ENCODE results near the gene ZGPAT.

ZGPAT gene

DNA sequence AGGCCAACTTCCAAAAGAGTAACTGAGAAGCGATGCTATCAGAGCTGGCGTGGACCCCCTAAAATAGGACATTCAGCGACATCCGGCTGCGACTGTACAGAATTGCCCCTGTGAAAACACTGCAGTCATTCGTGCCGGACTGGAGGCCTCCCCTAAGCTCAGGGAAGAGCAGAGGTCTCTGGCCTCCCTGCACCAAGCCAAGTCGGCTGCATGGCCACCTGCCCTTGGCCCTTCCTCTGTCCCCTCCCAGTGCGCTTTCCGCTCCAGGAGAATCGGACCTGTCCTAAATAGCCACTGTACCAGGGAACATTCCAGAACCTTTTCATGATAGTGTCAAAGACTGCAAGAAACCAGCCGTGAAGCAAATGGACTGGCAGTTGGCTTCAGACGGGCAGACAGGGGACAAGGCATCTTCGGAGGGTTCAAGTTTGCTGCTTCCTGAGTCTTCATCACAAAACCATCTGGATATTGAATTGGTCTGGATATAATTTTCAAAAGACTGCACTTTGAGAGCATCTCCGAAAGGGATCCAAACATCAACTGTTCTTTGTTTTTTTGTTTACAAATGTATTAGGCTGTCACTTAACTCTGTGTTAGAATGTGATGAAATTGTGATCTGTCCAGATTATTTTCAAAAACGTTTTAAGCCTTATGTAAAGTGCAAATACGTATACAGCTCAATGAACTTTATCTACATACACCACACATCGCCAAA, 48.3 kb downstream of the ZGPAT start:
- no peak overlapping the region for H3K4me3 ChIP-seq (ENCODE audit: low read depth in 1 of 2, low read length in 2 of 2)
- H3K36me3 ChIP-seq (ENCODE audit: insufficient read depth, low read length), result no peaks in the 10 kb centered on the region
- H3K4me1 ChIP-seq (ENCODE audit: insufficient read depth, low read length), result no peaks in the 10 kb centered on the region
- no peak overlapping the region for H3K27ac ChIP-seq (ENCODE audit: low read depth, low read length)
- H3K9me3 ChIP-seq (ENCODE audit: low read length), result no peaks in the 10 kb centered on the region
- H3K9ac ChIP-seq (ENCODE audit: low read length), result no peak overlapping the region
- H3K27me3 ChIP-seq (ENCODE audit: control insufficient read depth in 1 of 2, insufficient read depth in 2 of 2, low read length in 2 of 2), result no peaks in the 10 kb centered on the region

DNA sequence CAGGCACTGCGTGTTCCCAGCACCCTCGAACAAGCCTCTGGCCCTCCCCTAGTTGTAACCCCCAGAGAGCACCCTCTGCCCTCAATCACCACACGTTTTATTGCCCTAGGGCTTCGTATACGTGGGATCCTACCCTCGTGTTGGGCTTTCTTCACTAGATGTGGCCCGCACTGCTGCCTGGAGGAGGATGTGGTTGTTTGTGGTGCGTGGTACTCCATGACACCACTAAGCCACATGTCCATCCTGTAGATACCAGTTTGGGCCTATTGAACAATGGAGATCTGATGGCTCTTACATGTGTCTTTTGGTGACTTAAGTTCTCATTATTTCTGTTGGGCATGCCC, 48.8 kb downstream of the ZGPAT start:
- no peak overlapping the region for H3K27ac ChIP-seq (ENCODE audit: low read depth, low read length)
- no peaks in the 10 kb centered on the region for H3K9me3 ChIP-seq (ENCODE audit: low read length)
- H3K4me1 ChIP-seq (ENCODE audit: insufficient read depth, low read length), result no peaks in the 10 kb centered on the region
- no peaks in the 10 kb centered on the region for H3K36me3 ChIP-seq (ENCODE audit: insufficient read depth, low read length)
- no peak overlapping the region for H3K4me3 ChIP-seq (ENCODE audit: low read depth in 1 of 2, low read length in 2 of 2)
- no peak overlapping the region for H3K9ac ChIP-seq (ENCODE audit: low read length)
- H3K27me3 ChIP-seq (ENCODE audit: control insufficient read depth in 1 of 2, insufficient read depth in 2 of 2, low read length in 2 of 2), result no peaks in the 10 kb centered on the region

DNA sequence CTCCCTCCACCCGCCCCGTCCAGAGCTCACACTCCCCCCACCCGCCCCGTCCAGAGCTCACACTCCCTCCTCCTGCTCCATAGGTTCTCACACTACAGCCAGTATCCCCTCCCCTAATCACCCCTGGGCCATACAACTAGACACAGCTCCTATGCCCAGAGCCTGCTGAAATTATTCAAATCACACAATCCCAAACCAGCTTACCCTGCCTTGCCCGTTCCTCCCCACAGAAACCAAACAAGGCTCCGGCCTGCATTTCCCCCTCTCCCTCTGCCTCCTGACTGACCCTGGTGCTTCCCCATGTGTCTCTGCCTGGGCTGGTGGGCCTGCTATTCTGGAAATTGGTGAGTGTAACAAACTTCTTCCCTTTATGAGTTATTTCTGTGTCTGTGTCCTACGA, 50.3 kb downstream of the ZGPAT start:
- Histone ChIP-seq H3K4me3 (ENCODE audit: low read depth in 1 of 2, low read length in 2 of 2) (no peak overlapping the region), H3K9me3 (ENCODE audit: low read length) (no peaks in the 10 kb centered on the region), H3K36me3 (ENCODE audit: insufficient read depth, low read length) (no peaks in the 10 kb centered on the region), H3K9ac (ENCODE audit: low read length) (no peak overlapping the region), H3K4me1 (ENCODE audit: insufficient read depth, low read length) (no peaks in the 10 kb centered on the region), H3K27ac (ENCODE audit: low read depth, low read length) (no peak overlapping the region), H3K27me3 (ENCODE audit: control insufficient read depth in 1 of 2, insufficient read depth in 2 of 2, low read length in 2 of 2) (no peaks in the 10 kb centered on the region)

DNA sequence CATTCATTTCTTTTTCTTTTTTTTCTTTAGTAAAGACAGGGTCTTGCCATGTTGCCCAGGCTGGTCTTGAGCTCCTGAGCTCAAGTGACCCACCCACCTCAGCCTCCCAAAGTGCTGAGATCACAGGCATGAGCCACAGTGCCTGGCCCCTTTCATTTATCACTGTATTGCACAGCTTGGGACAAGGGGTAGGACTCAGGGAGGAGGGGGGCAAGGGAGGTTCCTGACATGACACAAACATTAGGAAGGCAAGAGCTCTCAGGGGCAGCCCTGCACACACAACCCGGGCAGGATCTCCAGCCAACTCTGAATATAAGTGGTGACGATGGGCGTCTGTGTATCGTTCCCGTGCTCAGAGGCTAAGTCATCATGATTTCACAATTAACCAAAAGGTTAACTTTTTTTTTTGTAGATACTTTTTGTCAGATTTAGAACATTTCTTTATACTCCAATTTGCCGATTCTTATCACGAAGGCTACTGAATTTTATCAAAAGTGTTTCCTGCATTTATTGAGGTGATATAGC, 51.6 kb downstream of the ZGPAT start:
- Histone ChIP-seq H3K36me3 (ENCODE audit: insufficient read depth, low read length) (no peaks in the 10 kb centered on the region), H3K27me3 (ENCODE audit: control insufficient read depth in 1 of 2, insufficient read depth in 2 of 2, low read length in 2 of 2) (no peaks in the 10 kb centered on the region), H3K27ac (ENCODE audit: low read depth, low read length) (no peak overlapping the region), H3K4me1 (ENCODE audit: insufficient read depth, low read length) (no peaks in the 10 kb centered on the region), H3K9ac (ENCODE audit: low read length) (no peak overlapping the region), H3K4me3 (ENCODE audit: low read depth in 1 of 2, low read length in 2 of 2) (no peak overlapping the region), H3K9me3 (ENCODE audit: low read length) (no peaks in the 10 kb centered on the region)

DNA sequence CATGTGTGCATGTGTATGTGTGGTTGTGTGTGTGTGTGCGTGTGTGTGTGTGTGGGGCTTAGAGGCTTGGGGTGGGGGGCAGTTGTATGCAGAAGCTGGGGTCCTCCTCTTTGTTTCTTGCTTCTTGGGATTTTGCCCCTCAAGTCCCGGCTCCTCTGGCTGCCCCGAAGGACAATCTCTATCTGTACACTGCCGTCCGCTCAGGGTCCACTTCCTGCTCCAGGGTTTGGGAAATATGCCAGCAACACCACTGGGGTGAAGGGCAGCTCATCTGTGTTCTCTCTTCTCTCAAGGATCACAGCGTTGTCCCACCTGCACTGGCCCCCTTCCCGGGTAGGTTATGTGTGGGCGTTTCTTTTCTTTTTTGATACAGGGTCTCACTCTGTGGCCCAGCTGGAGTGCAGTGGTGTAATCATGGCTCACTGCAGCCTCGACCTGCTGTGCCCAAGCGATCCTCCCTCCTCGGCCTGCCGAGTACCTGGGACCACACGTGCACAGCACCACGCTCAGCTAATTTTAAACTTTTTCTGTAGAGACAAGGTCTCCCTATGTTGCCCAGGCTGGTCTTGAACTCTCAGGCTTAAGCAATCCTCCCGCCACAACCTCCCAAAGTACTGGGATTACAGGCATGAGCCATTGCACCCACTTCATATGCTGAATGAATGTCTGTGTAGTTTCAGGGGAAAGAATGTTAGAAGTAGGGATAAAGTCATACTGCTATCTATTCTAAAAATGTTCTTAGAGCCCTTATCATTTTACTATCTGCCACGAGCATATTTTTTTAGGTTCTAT, 57.4 kb downstream of the ZGPAT start:
- no peaks in the 10 kb centered on the region for H3K27me3 ChIP-seq (ENCODE audit: control insufficient read depth in 1 of 2, insufficient read depth in 2 of 2, low read length in 2 of 2)
- H3K9me3 ChIP-seq (ENCODE audit: low read length), result no peaks in the 10 kb centered on the region
- H3K9ac ChIP-seq (ENCODE audit: low read length), result no peak overlapping the region
- no peak overlapping the region for H3K4me3 ChIP-seq (ENCODE audit: low read depth in 1 of 2, low read length in 2 of 2)
- H3K27ac ChIP-seq (ENCODE audit: low read depth, low read length), result no peak overlapping the region
- peaks cover 6% of the 10 kb centered on the region for H3K36me3 ChIP-seq (ENCODE audit: insufficient read depth, low read length)
- H3K4me1 ChIP-seq (ENCODE audit: insufficient read depth, low read length), result no peaks in the 10 kb centered on the region

DNA sequence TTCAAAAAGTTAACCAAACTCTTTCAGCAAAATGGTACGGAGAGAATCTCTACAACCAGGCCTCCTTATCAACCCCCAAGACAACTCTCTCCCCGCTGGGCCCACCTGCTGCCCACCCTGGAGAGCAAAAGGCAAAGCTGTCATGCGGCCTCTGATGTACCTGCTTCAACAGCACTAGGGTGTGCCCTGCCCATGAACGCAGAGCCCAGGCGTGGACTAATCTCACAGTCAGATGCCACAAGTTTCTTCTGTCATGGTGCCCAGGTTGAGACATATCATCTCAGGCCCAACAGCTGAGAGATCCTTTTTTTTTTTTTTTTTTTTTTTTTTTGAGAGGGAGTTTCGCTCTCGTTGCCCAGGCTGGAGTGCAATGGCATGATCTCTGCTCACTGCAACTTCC, 58.1 kb downstream of the ZGPAT start:
- no peak overlapping the region for H3K9ac ChIP-seq (ENCODE audit: low read length)
- no peak overlapping the region for H3K27ac ChIP-seq (ENCODE audit: low read depth, low read length)
- H3K27me3 ChIP-seq (ENCODE audit: control insufficient read depth in 1 of 2, insufficient read depth in 2 of 2, low read length in 2 of 2), result no peaks in the 10 kb centered on the region
- no peaks in the 10 kb centered on the region for H3K4me1 ChIP-seq (ENCODE audit: insufficient read depth, low read length)
- peaks cover 6% of the 10 kb centered on the region for H3K36me3 ChIP-seq (ENCODE audit: insufficient read depth, low read length)
- no peaks in the 10 kb centered on the region for H3K9me3 ChIP-seq (ENCODE audit: low read length)
- no peak overlapping the region for H3K4me3 ChIP-seq (ENCODE audit: low read depth in 1 of 2, low read length in 2 of 2)

DNA sequence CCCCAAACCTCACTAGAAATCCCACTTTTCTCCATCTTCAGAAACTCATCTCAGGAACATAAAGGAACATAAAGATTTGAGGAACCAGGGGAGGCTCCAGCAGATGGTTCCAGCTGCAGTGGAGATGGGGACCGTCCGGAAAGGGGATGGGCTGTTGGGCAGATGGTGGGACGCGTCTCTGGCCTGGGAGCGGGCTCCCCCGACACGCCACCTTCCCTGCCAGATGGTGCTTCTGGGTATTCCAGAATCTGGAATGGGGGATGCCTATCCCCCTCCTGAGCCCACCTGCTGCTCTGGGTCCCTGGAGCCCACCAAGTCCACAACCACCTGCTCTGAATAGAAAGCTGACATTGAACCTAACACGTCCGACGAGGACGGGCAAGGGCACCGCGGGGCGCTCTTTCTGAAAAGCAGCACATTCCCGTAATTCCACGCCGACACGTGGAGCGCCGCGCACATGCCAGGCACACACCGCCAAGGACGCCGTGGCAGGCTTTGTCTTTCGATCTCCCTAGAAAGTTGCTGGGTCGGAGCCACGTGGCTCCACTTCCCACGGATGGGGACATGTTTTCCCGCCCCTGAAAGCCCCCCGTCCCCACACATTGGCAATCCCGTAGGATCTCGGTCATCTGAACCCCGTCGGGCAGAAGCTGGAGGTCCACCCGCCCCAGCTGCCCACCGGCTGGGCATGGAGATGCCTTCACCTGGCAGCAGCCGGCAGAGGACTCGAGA, 59.0 kb downstream of the ZGPAT start:
- H3K36me3 ChIP-seq (ENCODE audit: insufficient read depth, low read length), result peaks cover 6% of the 10 kb centered on the region
- H3K9ac ChIP-seq (ENCODE audit: low read length), result no peak overlapping the region
- H3K4me3 ChIP-seq (ENCODE audit: low read depth in 1 of 2, low read length in 2 of 2), result no peak overlapping the region
- H3K27ac ChIP-seq (ENCODE audit: low read depth, low read length), result no peak overlapping the region
- no peaks in the 10 kb centered on the region for H3K27me3 ChIP-seq (ENCODE audit: control insufficient read depth in 1 of 2, insufficient read depth in 2 of 2, low read length in 2 of 2)
- no peaks in the 10 kb centered on the region for H3K9me3 ChIP-seq (ENCODE audit: low read length)
- no peaks in the 10 kb centered on the region for H3K4me1 ChIP-seq (ENCODE audit: insufficient read depth, low read length)

DNA sequence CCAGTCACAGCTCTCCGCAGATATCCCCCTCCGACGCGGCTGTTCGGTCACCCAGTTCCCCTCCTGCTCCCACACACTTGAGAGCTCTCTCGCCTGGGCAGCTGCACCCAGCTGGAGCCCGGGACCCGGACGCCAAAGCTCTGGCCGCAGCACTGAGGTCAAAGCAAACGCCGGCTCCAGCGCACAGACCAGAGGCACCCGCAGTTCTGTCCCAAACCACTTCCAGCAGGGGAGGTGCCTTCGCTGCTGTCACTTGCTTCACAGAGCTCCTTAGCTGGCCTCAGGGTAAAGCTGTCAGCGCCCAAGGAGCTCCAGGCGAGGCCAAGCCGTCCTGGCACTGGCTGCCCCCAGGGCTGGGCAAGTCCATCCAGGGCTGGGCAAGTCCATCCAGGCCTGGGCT, 59.6 kb downstream of the ZGPAT start:
- Histone ChIP-seq H3K4me1 (ENCODE audit: insufficient read depth, low read length) (no peaks in the 10 kb centered on the region), H3K27me3 (ENCODE audit: control insufficient read depth in 1 of 2, insufficient read depth in 2 of 2, low read length in 2 of 2) (no peaks in the 10 kb centered on the region), H3K4me3 (ENCODE audit: low read depth in 1 of 2, low read length in 2 of 2) (no peak overlapping the region), H3K9ac (ENCODE audit: low read length) (no peak overlapping the region), H3K9me3 (ENCODE audit: low read length) (no peaks in the 10 kb centered on the region), H3K36me3 (ENCODE audit: insufficient read depth, low read length) (peaks cover 6% of the 10 kb centered on the region), H3K27ac (ENCODE audit: low read depth, low read length) (no peak overlapping the region)

DNA sequence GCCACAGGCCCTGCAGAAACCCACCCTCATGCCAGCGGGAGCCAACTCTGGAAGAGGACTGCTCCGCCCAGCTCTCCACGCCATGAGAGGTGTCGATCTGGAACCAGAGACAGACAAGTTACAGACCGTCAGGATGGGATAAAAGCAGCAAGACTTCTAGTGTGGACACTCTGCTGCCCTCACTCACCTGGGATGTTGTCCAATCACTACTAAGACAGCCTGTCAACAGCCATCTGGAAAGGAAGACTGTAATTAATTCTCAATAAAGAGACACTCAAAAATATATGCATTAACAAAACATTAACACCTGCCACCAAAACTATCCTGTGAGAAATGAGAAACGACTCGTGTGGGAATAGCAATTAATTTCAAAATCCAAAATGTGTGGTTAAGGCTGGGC, 60.0 kb downstream of the ZGPAT start:
- Histone ChIP-seq H3K27ac (ENCODE audit: low read depth, low read length) (no peak overlapping the region), H3K9me3 (ENCODE audit: low read length) (no peaks in the 10 kb centered on the region), H3K4me1 (ENCODE audit: insufficient read depth, low read length) (no peaks in the 10 kb centered on the region), H3K27me3 (ENCODE audit: control insufficient read depth in 1 of 2, insufficient read depth in 2 of 2, low read length in 2 of 2) (no peaks in the 10 kb centered on the region), H3K36me3 (ENCODE audit: insufficient read depth, low read length) (peaks cover 6% of the 10 kb centered on the region), H3K9ac (ENCODE audit: low read length) (no peak overlapping the region), H3K4me3 (ENCODE audit: low read depth in 1 of 2, low read length in 2 of 2) (no peak overlapping the region)

DNA sequence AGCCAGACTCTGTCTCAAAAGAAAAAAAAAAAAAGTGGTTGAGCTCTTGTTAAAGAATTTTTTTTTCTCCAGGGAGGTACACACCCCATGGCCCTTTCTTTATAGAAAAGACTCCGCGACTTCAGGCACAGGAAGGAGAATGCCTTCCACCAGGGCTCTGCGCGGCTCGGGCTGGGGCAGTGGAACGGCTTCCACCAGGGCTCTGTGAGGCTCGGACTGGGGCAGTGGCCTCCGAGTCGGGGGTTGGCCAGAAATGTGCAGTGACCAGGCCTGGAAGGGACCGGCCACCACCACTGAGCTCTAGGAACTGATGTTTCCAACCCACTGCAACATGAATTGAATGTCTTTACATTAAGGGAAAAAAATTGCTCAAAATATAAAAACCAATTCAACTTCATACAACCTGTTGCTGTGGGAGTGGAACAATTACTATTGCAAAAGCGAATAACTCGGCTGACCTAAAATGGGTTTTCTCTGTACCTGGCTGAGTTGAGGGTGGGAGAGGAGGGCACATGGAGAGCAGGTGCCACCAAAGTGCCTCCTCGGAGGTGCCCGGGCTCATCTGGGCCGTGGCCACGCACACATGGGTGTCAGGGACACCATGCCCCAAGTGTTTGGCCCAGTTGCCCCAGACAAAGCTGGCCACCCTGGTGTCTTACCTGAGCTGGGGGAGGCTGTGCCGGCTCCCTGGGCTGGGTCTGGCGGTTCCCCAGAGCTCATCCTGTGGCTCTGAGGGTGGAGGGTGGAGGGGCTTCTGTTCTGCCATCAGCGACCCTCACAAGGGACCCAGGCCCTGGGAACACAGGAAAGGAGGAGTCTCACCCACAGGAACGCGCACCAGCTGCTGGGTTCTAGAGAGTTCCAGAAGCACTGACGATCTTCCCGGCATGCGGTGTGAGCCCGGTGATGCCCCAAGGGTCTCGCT, 61.0 kb downstream of the ZGPAT start:
- H3K36me3 ChIP-seq (ENCODE audit: insufficient read depth, low read length), result peaks cover 6% of the 10 kb centered on the region
- no peak overlapping the region for H3K4me3 ChIP-seq (ENCODE audit: low read depth in 1 of 2, low read length in 2 of 2)
- H3K4me1 ChIP-seq (ENCODE audit: insufficient read depth, low read length), result no peaks in the 10 kb centered on the region
- no peaks in the 10 kb centered on the region for H3K9me3 ChIP-seq (ENCODE audit: low read length)
- H3K27me3 ChIP-seq (ENCODE audit: control insufficient read depth in 1 of 2, insufficient read depth in 2 of 2, low read length in 2 of 2), result no peaks in the 10 kb centered on the region
- no peak overlapping the region for H3K27ac ChIP-seq (ENCODE audit: low read depth, low read length)
- no peak overlapping the region for H3K9ac ChIP-seq (ENCODE audit: low read length)
